Fibroblast of villous mesenchyme (primary cell): ENCODE data around the gene KIF26B. TPM values are rescaled to one million over a fixed set of nuclear protein-coding genes. Genes with fewer than 3 reads are reported as not detected.

Experiments
- DNase-seq: peaks from one replicate; pipeline ENCODE4 v3.0.0-alpha.2; 2010; ENCODE audit warnings: low read depth
- H3K4me3 ChIP-seq: 2 replicates; pipeline ENCODE4 v1.5.1; 2011; ENCODE audit warnings: low read depth, mild to moderate bottlenecking, low read length
- total RNA-seq: library from RNA; depleted of rRNA; stranded (reverse); fragments of >200 nt; gene quantifications from 2 replicates; pipeline ENCODE4 v1.2.3, GENCODE V29; 2012
- TF ChIP-seq, protein P1 (sequence below): IDR thresholded peaks from 2 replicates; pipeline ENCODE4 v1.5.1; 2012; ENCODE audit warnings: low read depth, mild to moderate bottlenecking, low read length; ENCODE audit not compliant: insufficient read depth

The KIF26B gene
- total RNA-seq, 1 donor: 12.1 TPM

DNA sequence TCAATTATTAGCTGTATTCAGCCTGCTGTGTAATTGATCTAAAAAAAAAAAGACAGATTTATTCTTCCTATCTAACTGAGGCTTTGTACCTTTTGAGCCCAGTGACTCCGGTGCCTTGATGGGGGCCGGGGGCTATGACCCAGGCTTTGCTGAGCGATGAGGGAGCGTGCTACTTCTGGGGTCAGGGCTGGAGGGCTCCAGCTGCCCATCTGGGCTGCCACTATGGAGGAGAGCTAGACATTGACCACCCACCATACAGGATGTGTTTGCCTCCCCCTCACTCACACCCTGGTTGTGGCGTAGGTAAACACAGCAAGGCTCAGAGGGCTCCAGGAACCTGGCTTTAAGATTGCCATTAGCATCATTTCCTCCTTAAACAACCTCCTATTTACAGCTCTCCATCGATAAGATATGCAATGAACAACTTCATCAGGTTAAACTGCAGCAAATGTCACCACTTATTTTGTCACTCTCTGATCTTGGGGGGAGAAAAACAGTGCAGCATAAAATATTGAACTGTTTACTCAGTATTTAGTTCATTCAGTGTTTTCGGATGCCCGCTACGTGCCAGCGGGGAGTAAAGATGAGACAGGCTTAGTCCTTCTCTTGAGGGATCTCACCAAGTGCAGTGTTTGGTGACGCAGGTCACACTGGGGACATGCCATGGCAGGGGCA lies 231.6 kb downstream of the KIF26B start:
- no peak for DNase-seq
- H3K4me3 ChIP-seq: no peak overlapping the region
- TF ChIP-seq, protein P1, sequence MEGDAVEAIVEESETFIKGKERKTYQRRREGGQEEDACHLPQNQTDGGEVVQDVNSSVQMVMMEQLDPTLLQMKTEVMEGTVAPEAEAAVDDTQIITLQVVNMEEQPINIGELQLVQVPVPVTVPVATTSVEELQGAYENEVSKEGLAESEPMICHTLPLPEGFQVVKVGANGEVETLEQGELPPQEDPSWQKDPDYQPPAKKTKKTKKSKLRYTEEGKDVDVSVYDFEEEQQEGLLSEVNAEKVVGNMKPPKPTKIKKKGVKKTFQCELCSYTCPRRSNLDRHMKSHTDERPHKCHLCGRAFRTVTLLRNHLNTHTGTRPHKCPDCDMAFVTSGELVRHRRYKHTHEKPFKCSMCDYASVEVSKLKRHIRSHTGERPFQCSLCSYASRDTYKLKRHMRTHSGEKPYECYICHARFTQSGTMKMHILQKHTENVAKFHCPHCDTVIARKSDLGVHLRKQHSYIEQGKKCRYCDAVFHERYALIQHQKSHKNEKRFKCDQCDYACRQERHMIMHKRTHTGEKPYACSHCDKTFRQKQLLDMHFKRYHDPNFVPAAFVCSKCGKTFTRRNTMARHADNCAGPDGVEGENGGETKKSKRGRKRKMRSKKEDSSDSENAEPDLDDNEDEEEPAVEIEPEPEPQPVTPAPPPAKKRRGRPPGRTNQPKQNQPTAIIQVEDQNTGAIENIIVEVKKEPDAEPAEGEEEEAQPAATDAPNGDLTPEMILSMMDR: no peak

- no peak for DNase-seq
- H3K4me3 ChIP-seq: no peak overlapping the region
- TF ChIP-seq, protein P1: no peak
Observed at GRCh38 chr1:245388687-245389086, 233.9 kb downstream of the KIF26B start.

GRCh38 chr1:245389873-245390272 lies 235.1 kb downstream of the KIF26B start:
- no peak overlapping the region for H3K4me3 ChIP-seq
- DNase-seq: no peak
- TF ChIP-seq, protein P1: no peak

- no peak overlapping the region for H3K4me3 ChIP-seq
- TF ChIP-seq, protein P1: no peak
- DNase-seq: no peak
Observed at GRCh38 chr1:245390975-245391374, 236.2 kb downstream of the KIF26B start.

- H3K4me3 ChIP-seq: no peak overlapping the region
- TF ChIP-seq, protein P1: no peak
- DNase-seq: no peak
Observed at GRCh38 chr1:245393694-245394093, 238.9 kb downstream of the KIF26B start.

DNA sequence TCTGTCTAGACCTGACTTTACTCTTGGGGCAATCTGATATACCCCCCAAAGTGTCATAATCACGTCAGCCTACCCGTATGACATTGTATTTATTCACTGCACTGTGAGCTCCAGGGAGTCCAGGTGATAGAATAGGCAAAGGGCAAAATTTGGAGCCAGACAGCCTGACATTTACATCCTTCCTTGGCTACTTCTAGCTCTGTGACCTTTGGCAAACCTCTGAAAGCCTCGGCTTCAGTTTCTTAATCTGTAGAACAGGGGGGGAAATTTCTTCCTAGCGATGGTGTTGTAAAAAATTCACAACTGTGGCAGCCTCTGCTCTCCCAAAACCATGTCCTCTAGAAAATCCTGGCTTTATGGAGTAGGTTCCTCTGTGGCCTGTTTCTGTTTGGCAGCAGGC lies 240.9 kb downstream of the KIF26B start:
- TF ChIP-seq, protein P1: no peak
- no peak for DNase-seq
- H3K4me3 ChIP-seq: no peak overlapping the region

DNA sequence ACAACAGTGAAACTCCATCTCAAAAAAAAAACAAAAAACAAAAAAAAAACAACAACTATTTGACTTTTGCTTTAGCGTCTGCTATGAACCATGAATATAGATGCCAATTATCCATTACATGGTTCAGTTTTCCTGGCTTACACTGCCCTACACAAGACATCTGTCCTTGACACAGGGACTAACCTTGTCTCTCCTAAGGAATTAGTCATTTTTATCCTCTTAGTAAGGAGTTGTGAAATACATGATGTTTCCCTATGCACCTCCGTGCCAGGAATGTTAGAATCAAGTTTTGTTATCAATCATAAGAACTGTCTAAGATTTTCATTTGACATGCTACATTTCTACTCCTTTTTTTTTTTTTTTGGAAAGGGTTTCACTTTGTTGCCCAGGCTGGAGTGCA lies 241.8 kb downstream of the KIF26B start:
- TF ChIP-seq, protein P1: no peak
- H3K4me3 ChIP-seq: no peak overlapping the region
- DNase-seq: no peak
